ENCODE data around the gene HNRNPR. TPM values are rescaled to one million over a fixed set of nuclear protein-coding genes. Genes with fewer than 3 reads are reported as not detected.
"Not testable (repeated sequence)": the region's sequence is repeated elsewhere in the genome, so short reads cannot be mapped to it uniquely, and the experiment has no call there.

The HNRNPR gene
- total and polyA plus RNA-seq, 9 of the 15 experiments (the other 6 are each of a cell fraction or from before 2014, with no cell fraction given) = 80.9 to 372 (median 301) TPM

DNA sequence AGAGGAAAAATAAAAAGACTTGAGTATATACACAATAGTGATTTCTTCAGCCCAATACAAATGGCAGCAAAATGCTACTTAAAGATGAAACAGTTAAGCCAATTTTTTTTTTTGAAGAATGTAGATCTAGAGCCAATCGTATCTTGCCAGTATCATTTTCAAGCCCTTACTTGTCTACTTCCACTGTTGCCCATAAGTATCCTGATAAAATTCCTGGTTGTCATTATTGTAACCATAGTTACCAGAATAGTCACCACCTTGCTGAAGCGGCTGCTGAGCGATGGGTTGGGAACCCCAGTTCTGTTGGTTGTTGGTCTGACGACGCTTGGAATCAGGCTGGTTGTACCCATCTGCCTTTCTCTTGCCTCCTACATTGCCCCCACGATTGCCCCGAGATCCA, 33.8 kb downstream of the HNRNPR start:
- BruUV-seq (replicated peaks); intact Hi-C loops (cut with micrococcal nuclease); H3K9ac ChIP-seq (ENCODE audit: insufficient read depth in 1 of 2, low read depth in 2 of 2, low read length in 2 of 2); H3K4me3 ChIP-seq; FAIRE-seq; H4K20me1 ChIP-seq (replicated peaks; ENCODE audit: control insufficient read depth, insufficient read depth, low read length); H3K9me1 ChIP-seq (ENCODE audit: control insufficient read depth, insufficient read depth, low read length); H3K27ac ChIP-seq (ENCODE audit: extremely low read depth, low read depth, low read length); CTCF ChIA-PET (ENCODE audit: low intra/inter-chr PET ratio); H2AFZ ChIP-seq (ENCODE audit: low read depth, low read length); H3K9me3 ChIP-seq (replicated peaks; ENCODE audit: control insufficient read depth, insufficient read depth, low read depth, low read length); DNase-seq (ENCODE audit: extremely low read depth in 1 of 4, low spot score in 3 of 4); ATAC-seq; H3K27me3 ChIP-seq (ENCODE audit: control insufficient read depth in 2 of 2, insufficient read depth in 2 of 2, low read length in 2 of 2); in situ Hi-C loops (cut with MboI); H3K4me2 ChIP-seq (ENCODE audit: insufficient read depth, low read length); H3K4me1 ChIP-seq (replicated peaks in 1 of 2; ENCODE audit: control insufficient read depth in 2 of 2, insufficient read depth in 2 of 2, low read length in 2 of 2): not testable (repeated sequence)
- Histone ChIP-seq H3K79me2 (ENCODE audit: control insufficient read depth, insufficient read depth, low read length) (peaks cover 26% of the 10 kb centered on the region), H3K36me3 (ENCODE audit: control insufficient read depth, insufficient read depth, low read length) (peaks cover 94% of the 10 kb centered on the region)
- POLR2A ChIA-PET = interaction anchor here (0.8 kb wide), 1 partner anchor 19 kb away, joined by 3 read pairs; no protein-coding TSS in a partner anchor
- peak; percentile 71 for TF ChIP-seq RFX1 (IDR thresholded peaks at IDR 0.05)
- WGBS (ENCODE audit: insufficient coverage, low coverage, missing lambda C conversion rate) = 99% methylated on average over 7 of the region's 7 CpGs

GRCh38 chr1:23304140-23304620, 39.9 kb downstream of the HNRNPR start:
- no peaks in the 10 kb centered on the region for H3K9me1 ChIP-seq (ENCODE audit: control insufficient read depth, insufficient read depth, low read length)
- H2AFZ ChIP-seq (ENCODE audit: low read depth, low read length) = no peak overlapping the region
- no TSS peak for BruUV-seq (replicated peaks)
- ATAC-seq (no peak), FAIRE-seq (no peak), DNase-seq (ENCODE audit: extremely low read depth in 1 of 4, low spot score in 3 of 4) (no peak)
- H4K20me1 ChIP-seq (replicated peaks; ENCODE audit: control insufficient read depth, insufficient read depth, low read length) = no peaks in the 10 kb centered on the region
- H3K4me2 ChIP-seq (ENCODE audit: insufficient read depth, low read length) = no peak overlapping the region
- no peak overlapping the region for H3K4me3 ChIP-seq
- no peaks in the 10 kb centered on the region for H3K79me2 ChIP-seq (ENCODE audit: control insufficient read depth, insufficient read depth, low read length)
- H3K36me3 ChIP-seq (ENCODE audit: control insufficient read depth, insufficient read depth, low read length) = peaks cover 88% of the 10 kb centered on the region
- intact Hi-C loops (cut with micrococcal nuclease) = no loop called here
- no peaks in the 10 kb centered on the region for H3K27me3 ChIP-seq (ENCODE audit: control insufficient read depth in 2 of 2, insufficient read depth in 2 of 2, low read length in 2 of 2)
- H3K9me3 ChIP-seq (replicated peaks; ENCODE audit: control insufficient read depth, insufficient read depth, low read depth, low read length) = no peaks in the 10 kb centered on the region
- no peaks in the 10 kb centered on the region for H3K4me1 ChIP-seq (replicated peaks in 1 of 2; ENCODE audit: control insufficient read depth in 2 of 2, insufficient read depth in 2 of 2, low read length in 2 of 2)
- in situ Hi-C loops (cut with MboI) = no loop called here
- WGBS (ENCODE audit: insufficient coverage, low coverage, missing lambda C conversion rate) = 87% methylated on average over 4 of the region's 4 CpGs
- no peak overlapping the region for H3K9ac ChIP-seq (ENCODE audit: insufficient read depth in 1 of 2, low read depth in 2 of 2, low read length in 2 of 2)
- POLR2A ChIA-PET = interaction anchor here (0.6 to 2.0 kb wide), 2 partner anchors 9 to 295 kb away, joined by 3 to 5 read pairs; no protein-coding TSS in a partner anchor
- TF ChIP-seq, protein P1, sequence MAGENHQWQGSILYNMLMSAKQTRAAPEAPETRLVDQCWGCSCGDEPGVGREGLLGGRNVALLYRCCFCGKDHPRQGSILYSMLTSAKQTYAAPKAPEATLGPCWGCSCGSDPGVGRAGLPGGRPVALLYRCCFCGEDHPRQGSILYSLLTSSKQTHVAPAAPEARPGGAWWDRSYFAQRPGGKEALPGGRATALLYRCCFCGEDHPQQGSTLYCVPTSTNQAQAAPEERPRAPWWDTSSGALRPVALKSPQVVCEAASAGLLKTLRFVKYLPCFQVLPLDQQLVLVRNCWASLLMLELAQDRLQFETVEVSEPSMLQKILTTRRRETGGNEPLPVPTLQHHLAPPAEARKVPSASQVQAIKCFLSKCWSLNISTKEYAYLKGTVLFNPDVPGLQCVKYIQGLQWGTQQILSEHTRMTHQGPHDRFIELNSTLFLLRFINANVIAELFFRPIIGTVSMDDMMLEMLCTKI (IDR thresholded peaks at IDR 0.05; ENCODE audit: partially characterized antibody) = no peak
- TF ChIP-seq NFYB (IDR thresholded peaks at IDR 0.05; ENCODE audit: extremely low read depth, insufficient read length) (no peak), CBX2 (IDR thresholded peaks at IDR 0.05; ENCODE audit: insufficient read depth, low read length, poor library complexity, severe bottlenecking) (no peak), POLR2AphosphoS2 (IDR thresholded peaks at IDR 0.05; ENCODE audit: low read length) (0 out of 2 replicates have a peak, but pooled peaks have one; percentile 40), RBM15 (IDR thresholded peaks at IDR 0.05; ENCODE audit: insufficient read depth, low read length) (no peak), ZNF518B (CRISPR knock-in tag; IDR thresholded peaks at IDR 0.05) (no peak)
- CTCF ChIA-PET (ENCODE audit: low intra/inter-chr PET ratio) = no interaction called here
- H3K27ac ChIP-seq (ENCODE audit: extremely low read depth, low read depth, low read length) = no peak overlapping the region

All from K562 (cell line).